OCI-LY1 (cell line): Measurements from ENCODE around the gene BMP2K.

Source experiments
- H2AFZ ChIP-seq: fragments of 200-600 bp; sonication (generic), shearing (Covaris generic); 2 replicates; pipeline ENCODE4 v1.6.0; 2014; ENCODE audit warnings: antibody characterized with exemption, mild to moderate bottlenecking, low read length
- H3F3A ChIP-seq: fragments of 200-600 bp; sonication (generic), shearing (Covaris generic); 2 replicates; pipeline ENCODE4 v1.6.0; 2014; ENCODE audit warnings: mild to moderate bottlenecking, antibody characterized with exemption, low read length, moderate library complexity; ENCODE audit not compliant: insufficient read depth
- H3K27ac ChIP-seq: fragments of 200-600 bp; sonication (generic); 2 replicates; pipeline ENCODE4 v1.5.1; 2014; ENCODE audit warnings: low read length, mixed run types, mild to moderate bottlenecking, low read depth; ENCODE audit not compliant: poor library complexity, severe bottlenecking
- H3K27me3 ChIP-seq: fragments of 200-600 bp; sonication (generic); 2 replicates; pipeline ENCODE4 v1.6.0; 2014; ENCODE audit warnings: antibody characterized with exemption, mild to moderate bottlenecking, low read length, moderate library complexity; ENCODE audit not compliant: insufficient read depth
- H3K36me3 ChIP-seq: fragments of 200-600 bp; sonication (generic); 2 replicates; pipeline ENCODE4 v1.6.1; 2014; ENCODE audit warnings: mild to moderate bottlenecking, antibody characterized with exemption, low read length, moderate library complexity, mixed read lengths; ENCODE audit not compliant: insufficient read depth
- H3K4me1 ChIP-seq: fragments of 200-600 bp; sonication (generic); 2 replicates; pipeline ENCODE4 v1.5.1; 2014; ENCODE audit warnings: mild to moderate bottlenecking, low read length, moderate library complexity; ENCODE audit not compliant: insufficient read depth, severe bottlenecking
- H3K4me2 ChIP-seq: fragments of 200-600 bp; sonication (generic), shearing (Covaris generic); 2 replicates; pipeline ENCODE4 v1.6.1; 2014; ENCODE audit warnings: low read length
- H3K4me3 ChIP-seq: fragments of 200-600 bp; sonication (generic); 2 replicates; pipeline ENCODE4 v1.5.1; 2014; ENCODE audit warnings: low read length, low read depth, mild to moderate bottlenecking, mixed read lengths; ENCODE audit not compliant: poor library complexity, severe bottlenecking
- H3K79me2 ChIP-seq: fragments of 200-600 bp; shearing (Covaris generic); 2 replicates; pipeline ENCODE4 v1.6.1; 2016; ENCODE audit warnings: mixed run types, low read length, mixed read lengths; ENCODE audit not compliant: insufficient read depth
- H3K9ac ChIP-seq: fragments of 200-600 bp; sonication (generic), shearing (Covaris generic); 2 replicates; pipeline ENCODE4 v1.6.1; 2014; ENCODE audit warnings: mild to moderate bottlenecking, low read length, mixed read lengths
- H3K9me2 ChIP-seq: fragments of 200-600 bp; sonication (generic), shearing (Covaris generic); 2 replicates; pipeline ENCODE4 v1.6.1; 2014; ENCODE audit warnings: low read depth, mild to moderate bottlenecking, low read length, mixed read lengths
- H3K9me3 ChIP-seq: fragments of 200-600 bp; shearing (Covaris generic); 2 replicates; pipeline ENCODE4 v1.6.1; 2014; ENCODE audit warnings: low read length, mixed read lengths
- H4K20me1 ChIP-seq: fragments of 200-600 bp; sonication (generic), shearing (Covaris generic); 2 replicates; pipeline ENCODE4 v1.6.0; 2016; ENCODE audit warnings: mild to moderate bottlenecking, low read length; ENCODE audit not compliant: insufficient read depth
- EZH2 ChIP-seq: fragments of 200-600 bp; sonication (generic), shearing (Covaris generic); IDR thresholded peaks from 2 replicates; pipeline ENCODE4 v1.8.0; 2017; ENCODE audit warnings: borderline replicate concordance, mixed run types, mild to moderate bottlenecking, antibody characterized with exemption, low read length, moderate library complexity, mixed read lengths
- TF ChIP-seq, protein P1 (sequence below): fragments of 200-600 bp; sonication (generic), shearing (Covaris generic); IDR thresholded peaks from 2 replicates; pipeline ENCODE4 v1.5.1; 2017; ENCODE audit warnings: mild to moderate bottlenecking, antibody characterized with exemption, low read length, moderate library complexity, mixed read lengths

Gene BMP2K

DNA sequence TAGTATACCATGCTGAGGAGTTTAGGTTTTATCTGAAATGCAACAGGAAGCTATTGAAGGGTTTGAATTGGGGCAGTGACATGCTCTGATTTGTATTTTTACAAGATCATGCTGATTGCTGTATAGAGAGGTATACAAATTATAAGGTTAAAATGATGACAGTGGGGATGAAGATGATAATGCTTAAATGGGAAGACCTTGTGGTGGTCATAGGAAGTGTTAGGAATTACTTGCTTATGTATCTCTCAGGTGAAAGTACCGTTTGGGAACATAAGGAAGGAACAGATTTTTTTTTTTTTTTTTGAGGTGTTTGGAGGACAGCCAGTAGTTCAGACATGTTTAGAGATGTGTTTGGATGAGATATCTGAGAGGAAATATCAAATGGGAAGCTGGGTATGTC lies 5.0 kb downstream of the BMP2K start:
- H3K9me2 ChIP-seq = no peaks in the 10 kb centered on the region
- peak overlapping the region; percentile 92 for H3K27ac ChIP-seq
- peaks cover 66% of the 10 kb centered on the region for H3K4me1 ChIP-seq
- TF ChIP-seq EZH2 = no peak
- TF ChIP-seq, protein P1, sequence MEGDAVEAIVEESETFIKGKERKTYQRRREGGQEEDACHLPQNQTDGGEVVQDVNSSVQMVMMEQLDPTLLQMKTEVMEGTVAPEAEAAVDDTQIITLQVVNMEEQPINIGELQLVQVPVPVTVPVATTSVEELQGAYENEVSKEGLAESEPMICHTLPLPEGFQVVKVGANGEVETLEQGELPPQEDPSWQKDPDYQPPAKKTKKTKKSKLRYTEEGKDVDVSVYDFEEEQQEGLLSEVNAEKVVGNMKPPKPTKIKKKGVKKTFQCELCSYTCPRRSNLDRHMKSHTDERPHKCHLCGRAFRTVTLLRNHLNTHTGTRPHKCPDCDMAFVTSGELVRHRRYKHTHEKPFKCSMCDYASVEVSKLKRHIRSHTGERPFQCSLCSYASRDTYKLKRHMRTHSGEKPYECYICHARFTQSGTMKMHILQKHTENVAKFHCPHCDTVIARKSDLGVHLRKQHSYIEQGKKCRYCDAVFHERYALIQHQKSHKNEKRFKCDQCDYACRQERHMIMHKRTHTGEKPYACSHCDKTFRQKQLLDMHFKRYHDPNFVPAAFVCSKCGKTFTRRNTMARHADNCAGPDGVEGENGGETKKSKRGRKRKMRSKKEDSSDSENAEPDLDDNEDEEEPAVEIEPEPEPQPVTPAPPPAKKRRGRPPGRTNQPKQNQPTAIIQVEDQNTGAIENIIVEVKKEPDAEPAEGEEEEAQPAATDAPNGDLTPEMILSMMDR = no peak
- peaks cover 94% of the 10 kb centered on the region for H3K79me2 ChIP-seq
- no peak overlapping the region for H3K9ac ChIP-seq
- H3F3A ChIP-seq = no peaks in the 10 kb centered on the region
- H3K9me3 ChIP-seq = no peaks in the 10 kb centered on the region
- no peak overlapping the region for H2AFZ ChIP-seq
- H3K4me3 ChIP-seq = no peak overlapping the region
- H3K36me3 ChIP-seq = peaks cover 30% of the 10 kb centered on the region
- peak overlapping the region; percentile 99; the same call in 1 of the 2 replicates for H3K4me2 ChIP-seq
- H4K20me1 ChIP-seq = no peaks in the 10 kb centered on the region
- H3K27me3 ChIP-seq = no peaks in the 10 kb centered on the region

DNA sequence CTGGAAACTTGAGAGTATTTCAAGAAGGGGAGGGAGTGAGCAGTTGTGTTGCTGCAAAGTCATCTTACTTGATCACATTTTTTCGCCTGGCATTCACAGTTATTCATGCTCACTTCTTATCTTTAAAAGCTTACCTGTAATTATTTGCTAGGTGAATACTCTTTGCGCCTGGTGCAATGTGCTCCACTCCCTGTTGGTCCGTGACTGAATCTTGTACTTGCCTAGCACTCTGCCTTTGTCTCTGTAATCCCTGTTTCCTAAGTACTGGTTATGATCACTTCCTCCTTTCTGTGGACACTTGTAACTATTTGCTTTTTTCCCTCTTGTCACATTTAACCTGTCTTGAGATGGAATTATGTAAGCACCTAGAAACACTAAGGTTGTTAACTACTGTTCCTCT lies 5.8 kb downstream of the BMP2K start:
- TF ChIP-seq, protein P1 = no peak
- TF ChIP-seq EZH2 = no peak
- Histone ChIP-seq H3K4me3 (no peak overlapping the region), H3K9me3 (no peaks in the 10 kb centered on the region), H3K9ac (no peak overlapping the region), H3K27me3 (no peaks in the 10 kb centered on the region), H3K9me2 (no peaks in the 10 kb centered on the region), H4K20me1 (no peaks in the 10 kb centered on the region), H3F3A (no peaks in the 10 kb centered on the region), H3K27ac (peak overlapping the region; percentile 29), H3K4me2 (peak overlapping the region; percentile 5; the same call in 1 of the 2 replicates), H3K79me2 (peaks cover 98% of the 10 kb centered on the region), H2AFZ (no peak overlapping the region), H3K4me1 (peaks cover 66% of the 10 kb centered on the region), H3K36me3 (peaks cover 32% of the 10 kb centered on the region)

DNA sequence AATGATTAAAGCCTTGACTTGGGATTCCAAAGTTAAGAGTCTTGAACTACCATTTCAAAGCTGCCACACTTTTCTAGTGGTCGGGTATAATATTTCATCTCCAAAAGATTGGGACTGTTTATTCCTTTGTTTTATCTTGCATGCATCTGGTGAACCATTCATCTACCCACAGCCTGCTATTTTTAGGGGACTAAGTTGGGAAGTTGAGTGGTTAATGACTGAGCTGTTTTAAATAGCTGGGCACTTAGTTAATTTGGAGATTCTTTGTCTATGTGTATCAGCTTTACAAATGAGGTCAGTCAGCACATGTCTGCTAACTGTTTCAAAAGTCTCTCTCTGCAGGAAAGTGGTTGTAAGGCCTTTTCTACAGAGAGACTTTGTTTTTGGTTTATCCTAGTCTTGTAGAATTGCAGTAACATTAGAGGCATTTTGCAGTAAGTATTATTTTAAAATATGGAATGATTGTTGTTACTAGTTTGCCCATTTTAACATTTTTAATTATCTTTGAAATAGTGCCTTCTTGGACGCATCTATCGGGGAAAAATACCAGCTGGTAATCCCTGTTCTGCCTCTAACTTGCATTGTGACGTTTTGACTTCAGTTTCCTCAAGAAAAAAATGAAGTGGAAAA lies 8.2 kb downstream of the BMP2K start:
- no peak overlapping the region for H3K9ac ChIP-seq

More for the DNA sequence above, 8.2 kb downstream of the BMP2K start:
- H3K27me3 ChIP-seq = no peaks in the 10 kb centered on the region
- H2AFZ ChIP-seq = no peak overlapping the region
- H3K9me3 ChIP-seq = 0 out of 2 replicates have a peak, but pooled peaks cover 3% of the 10 kb centered on the region
- no peaks in the 10 kb centered on the region for H4K20me1 ChIP-seq
- no peak overlapping the region for H3K4me3 ChIP-seq
- no peak overlapping the region; the same call in 1 of the 2 replicates for H3K4me2 ChIP-seq
- no peaks in the 10 kb centered on the region for H3K9me2 ChIP-seq
- H3K79me2 ChIP-seq = peaks cover 98% of the 10 kb centered on the region
- TF ChIP-seq, protein P1 = no peak
- TF ChIP-seq EZH2 = no peak
- H3K4me1 ChIP-seq = peaks cover 50% of the 10 kb centered on the region
- peaks cover 34% of the 10 kb centered on the region for H3K36me3 ChIP-seq
- no peak overlapping the region for H3K27ac ChIP-seq
- H3F3A ChIP-seq = no peaks in the 10 kb centered on the region
